K562 (cell line): Measurements from ENCODE around the gene PCBP4.
A peak's percentile ranks its signal among the peaks of the same experiment; 100 is the strongest.

ENCODE experiments used
- CTCF ChIP-seq, 3 experiments: IDR thresholded peaks in 2 of 3; conservative IDR thresholded peaks in 1 of 3; 2 replicates each; pipeline ENCODE4 v1.5.1; 2011 to 2012; ENCODE audit warnings: low read length in 3 of 3, mild to moderate bottlenecking in 3 of 3, control low read depth in 2 of 3, improper control_type of control experiment in 1 of 3, inconsistent platforms in 1 of 3, low read depth in 1 of 3, mixed read lengths in 1 of 3, moderate library complexity in 1 of 3; ENCODE audit not compliant: insufficient read depth in 2 of 3
- E2F1 ChIP-seq: sonication (generic); formaldehyde crosslinking; IDR thresholded peaks from 2 replicates; pipeline ENCODE4 v1.8.1; 2023; ENCODE audit warnings: mild to moderate bottlenecking, missing genetic modification reagents, moderate library complexity
- HDAC2 ChIP-seq: fragments of 450-650 bp; IDR thresholded peaks from 2 replicates; pipeline ENCODE4 v1.6.1; 2016; ENCODE audit warnings: mild to moderate bottlenecking
- MAZ ChIP-seq, 2 experiments: fragments of 450-650 bp in 1 of 2; sonication (generic) in 1 of 2; formaldehyde crosslinking; IDR thresholded peaks in 1 of 2; conservative IDR thresholded peaks in 1 of 2; 2 replicates each; pipeline versions ENCODE4 v1.4.0 to v1.5.0; 2020; ENCODE audit warnings: mild to moderate bottlenecking in 1 of 2, missing genetic modification reagents in 1 of 2
- PBX2 ChIP-seq, 2 experiments: IDR thresholded peaks in 1 of 2; conservative IDR thresholded peaks in 1 of 2; 2 replicates each; pipeline ENCODE4 v1.6.1; 2016; ENCODE audit warnings: low read depth in 2 of 2, mild to moderate bottlenecking in 1 of 2, missing compliant biosample characterization in 1 of 2, missing genetic modification characterization in 1 of 2, moderate library complexity in 1 of 2
- REST ChIP-seq, 2 experiments: fragments of 450-650 bp; formaldehyde crosslinking in 1 of 2; IDR thresholded peaks; 2 replicates each; pipeline versions ENCODE4 v1.4.0 to v1.6.1; 2014 to 2020; ENCODE audit warnings: mild to moderate bottlenecking in 2 of 2, borderline replicate concordance in 1 of 2, low read depth in 1 of 2
- THRA ChIP-seq: fragments of 450-650 bp; IDR thresholded peaks from 2 replicates; pipeline ENCODE4 v1.6.1; 2017; ENCODE audit warnings: mild to moderate bottlenecking, moderate library complexity
- ZZZ3 ChIP-seq: fragments of 450-650 bp; IDR thresholded peaks from 2 replicates; pipeline ENCODE4 v1.6.1; 2016; ENCODE audit warnings: antibody characterized with exemption, mild to moderate bottlenecking, moderate library complexity

- TF ChIP-seq THRA: no peak
- TF ChIP-seq REST (IDR thresholded peaks at IDR 0.05; ENCODE audit: borderline replicate concordance): peak; percentile 10; the same call in 1 of the 2 replicates
- no peak for TF ChIP-seq REST (CRISPR knock-in tag; IDR thresholded peaks at IDR 0.05; ENCODE audit: low read depth)
- no peak for TF ChIP-seq PBX2 (CRISPR knock-in tag; IDR thresholded peaks at IDR 0.05; ENCODE audit: low read depth)
- no peak for TF ChIP-seq PBX2 (tag; conservative IDR thresholded peaks at IDR 0.05; ENCODE audit: low read depth)
- no peak for TF ChIP-seq HDAC2
- TF ChIP-seq CTCF (IDR thresholded peaks at IDR 0.05 in 2 of 3, conservative IDR thresholded peaks at IDR 0.05 in 1 of 3; ENCODE audit: insufficient read depth in 2 of 3, low read depth in 1 of 3, low read length in 3 of 3): peak; percentile 60 to 65 (median 62)
- TF ChIP-seq MAZ (CRISPR knock-in tag; conservative IDR thresholded peaks at IDR 0.05 in 1 of 2, IDR thresholded peaks at IDR 0.05 in 1 of 2): 0 out of 4 replicates have a peak, but pooled peaks of 1 of the 2 experiments have one; percentile 28
- no peak for TF ChIP-seq E2F1 (CRISPR knock-in tag)
- no peak for TF ChIP-seq ZZZ3
Measured at GRCh38 chr3:52014613-52015012, 47.4 kb upstream of the PCBP4 start.
